Activated CD4-positive, alpha-beta T cell treated with anti-CD3 and anti-CD28 coated beads, Interleukin-2, amount 10 ng/mL, durations not matched to agents 24 days and 14 days (primary cell): ENCODE results near the gene CACNA1C. TPM values are rescaled to one million over a fixed set of nuclear protein-coding genes. Genes with fewer than 3 reads are reported as not detected.

Experiments used
- DNase-seq: peaks from one replicate; pipeline ENCODE4 v3.0.0; 2022
- H3K27ac Mint-ChIP-seq: one replicate; pipeline ENCODE4 v1.8.0; 2022; ENCODE audit warnings: mild to moderate bottlenecking, mixed read lengths
- H3K27me3 Mint-ChIP-seq: one replicate; pipeline ENCODE4 v1.8.0; 2022; ENCODE audit warnings: mixed read lengths
- H3K36me3 Mint-ChIP-seq: one replicate; pipeline ENCODE4 v1.8.0; 2022; ENCODE audit warnings: low read depth, mild to moderate bottlenecking, mixed read lengths
- H3K4me1 Mint-ChIP-seq: one replicate; pipeline ENCODE4 v1.8.0; 2021; ENCODE audit warnings: mixed read lengths
- H3K4me3 Mint-ChIP-seq: one replicate; pipeline ENCODE4 v1.8.0; 2022; ENCODE audit warnings: mild to moderate bottlenecking, moderate library complexity, mixed read lengths
- H3K9me3 Mint-ChIP-seq: one replicate; pipeline ENCODE4 v1.8.0; 2021; ENCODE audit warnings: mixed read lengths
- intact Hi-C: fragments of 100-400 bp; cut with micrococcal nuclease; formaldehyde crosslinking; loops from one replicate; pipeline ENCODE4 v1.15.1; 2023
- total RNA-seq: library from RNA; stranded (reverse); gene quantifications from 2 replicates; pipeline ENCODE4 v1.2.3, GENCODE V29; 2022

The CACNA1C gene
- total RNA-seq, 1 donor from 2014 or later, result 0.07 TPM

DNA sequence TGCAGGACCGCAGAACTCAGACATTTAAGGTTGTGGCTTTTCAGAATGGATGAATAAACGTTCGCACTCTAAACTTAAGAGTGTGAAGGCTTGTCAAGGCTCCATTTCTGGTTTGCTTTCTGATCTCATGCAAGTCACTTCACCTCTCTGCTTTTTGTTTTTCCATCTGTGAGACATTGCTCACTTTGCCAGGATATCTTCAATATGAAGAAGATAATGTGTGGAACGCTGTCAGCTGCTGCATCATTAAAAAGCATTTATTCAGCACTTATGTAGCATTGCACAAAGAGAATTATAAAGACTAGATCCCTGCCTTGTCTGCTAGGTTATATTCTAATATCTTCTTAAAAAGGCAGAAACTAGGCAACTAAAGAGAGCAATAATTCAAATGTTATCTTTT lies 172.2 kb downstream of the CACNA1C start:
- Mint-ChIP-seq H3K9me3 (no peaks in the 10 kb centered on the region), H3K27me3 (peaks cover 29% of the 10 kb centered on the region), H3K4me1 (no peaks in the 10 kb centered on the region), H3K27ac (no peak overlapping the region), H3K36me3 (no peaks in the 10 kb centered on the region), H3K4me3 (no peak overlapping the region)
- DNase-seq, result no peak
- intact Hi-C loops, result no loop called here

GRCh38 chr12:2225696-2226095 lies 172.9 kb downstream of the CACNA1C start:
- no peaks in the 10 kb centered on the region for H3K4me1 Mint-ChIP-seq
- DNase-seq, result no peak
- intact Hi-C loops, result no loop called here
- H3K4me3 Mint-ChIP-seq, result no peak overlapping the region
- H3K27me3 Mint-ChIP-seq, result peaks cover 27% of the 10 kb centered on the region
- H3K27ac Mint-ChIP-seq, result no peak overlapping the region
- no peaks in the 10 kb centered on the region for H3K36me3 Mint-ChIP-seq
- H3K9me3 Mint-ChIP-seq, result no peaks in the 10 kb centered on the region

DNA sequence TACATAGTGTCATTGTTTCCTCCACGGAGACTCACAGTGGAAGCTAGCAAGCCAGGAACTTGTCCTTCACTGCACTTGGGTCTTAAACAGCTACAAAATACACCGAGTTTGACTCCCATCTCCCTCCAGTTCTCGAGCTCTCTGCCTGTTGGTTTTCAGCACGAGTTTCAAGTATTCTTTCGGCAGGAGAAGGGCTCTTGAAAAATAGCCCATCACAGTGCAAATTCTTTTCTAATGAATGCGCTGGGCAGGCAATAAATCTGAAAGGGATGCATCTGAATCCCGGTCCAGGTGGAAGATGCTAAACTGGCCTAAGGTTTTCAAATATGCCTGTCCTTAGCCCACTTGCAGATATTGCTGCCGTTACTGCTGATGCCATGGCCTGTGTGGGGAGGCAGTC lies 173.9 kb downstream of the CACNA1C start:
- Mint-ChIP-seq H3K27me3 (peaks cover 24% of the 10 kb centered on the region), H3K4me1 (no peaks in the 10 kb centered on the region), H3K9me3 (no peaks in the 10 kb centered on the region), H3K4me3 (no peak overlapping the region), H3K36me3 (no peaks in the 10 kb centered on the region), H3K27ac (no peak overlapping the region)
- no peak for DNase-seq
- intact Hi-C loops, result no loop called here

DNA sequence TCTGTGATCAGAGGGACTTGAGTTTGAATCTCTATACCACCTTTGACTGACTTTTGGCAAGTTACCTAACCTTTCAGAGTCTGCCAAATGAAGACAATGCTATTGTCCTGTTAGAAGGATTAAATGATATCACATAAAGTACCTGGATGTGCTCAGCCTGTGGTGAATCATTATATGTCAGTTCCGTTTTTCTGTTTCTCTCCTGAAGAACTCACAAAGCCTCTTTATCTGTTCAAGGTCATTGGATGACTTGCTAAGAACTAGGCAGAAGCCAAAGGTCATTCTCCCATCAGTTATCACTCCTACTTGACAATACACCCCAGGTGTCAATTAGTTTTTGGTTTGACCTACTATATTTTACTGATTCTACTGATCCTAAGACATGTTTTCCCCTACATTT lies 174.6 kb downstream of the CACNA1C start:
- no peak overlapping the region for H3K27ac Mint-ChIP-seq
- no peaks in the 10 kb centered on the region for H3K9me3 Mint-ChIP-seq
- H3K36me3 Mint-ChIP-seq, result no peaks in the 10 kb centered on the region
- no peaks in the 10 kb centered on the region for H3K4me1 Mint-ChIP-seq
- intact Hi-C loops, result no loop called here
- no peak for DNase-seq
- H3K4me3 Mint-ChIP-seq, result no peak overlapping the region
- H3K27me3 Mint-ChIP-seq, result peaks cover 24% of the 10 kb centered on the region

GRCh38 chr12:2228535-2228934 lies 175.7 kb downstream of the CACNA1C start:
- peaks cover 27% of the 10 kb centered on the region for H3K27me3 Mint-ChIP-seq
- DNase-seq, result no peak
- H3K36me3 Mint-ChIP-seq, result no peaks in the 10 kb centered on the region
- intact Hi-C loops, result no loop called here
- H3K9me3 Mint-ChIP-seq, result no peaks in the 10 kb centered on the region
- H3K4me3 Mint-ChIP-seq, result no peak overlapping the region
- H3K4me1 Mint-ChIP-seq, result no peaks in the 10 kb centered on the region
- H3K27ac Mint-ChIP-seq, result no peak overlapping the region

DNA sequence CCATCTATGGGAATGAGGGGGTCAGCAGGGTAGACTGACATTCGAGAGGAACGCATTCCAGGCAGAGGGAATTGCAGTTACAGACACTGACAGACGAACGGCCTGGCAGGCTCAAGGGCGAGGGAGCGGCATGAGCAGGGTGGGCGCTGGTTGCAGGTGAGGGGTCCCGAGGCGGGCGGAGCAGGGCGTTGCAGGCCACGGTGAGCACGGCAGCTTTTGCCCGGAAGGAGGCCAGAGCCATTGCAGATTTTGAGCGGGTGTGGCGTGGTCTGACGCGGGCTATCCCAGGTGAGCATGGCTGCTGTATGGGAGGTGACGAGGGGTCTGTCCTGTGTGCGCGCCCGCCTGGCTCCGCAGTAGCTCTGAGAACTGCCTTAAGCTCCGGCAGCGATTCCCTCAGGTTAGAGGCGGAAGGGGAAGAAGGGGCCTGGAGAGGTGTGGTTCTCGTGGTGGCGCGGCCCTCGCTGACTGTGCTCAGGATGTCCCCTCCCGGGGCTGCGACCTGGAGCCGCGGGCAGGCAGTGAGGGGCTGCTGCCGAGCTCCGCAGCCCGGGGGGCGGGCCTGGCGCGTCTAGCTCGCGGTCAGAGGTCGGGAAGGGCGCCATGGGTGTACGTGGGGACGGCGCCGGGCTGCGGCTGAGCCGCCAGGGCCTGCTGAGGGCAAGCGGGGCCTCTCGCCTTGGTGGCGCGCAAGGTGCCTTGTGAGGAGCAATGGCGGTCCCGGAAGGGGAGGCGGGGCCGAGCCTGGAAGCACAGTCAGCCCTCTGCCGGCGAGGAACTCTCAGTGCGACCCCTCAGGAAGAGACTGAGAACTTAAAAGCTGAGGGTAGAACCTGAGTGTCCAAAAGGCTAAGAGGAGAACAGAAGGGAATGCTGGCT lies 177.1 kb downstream of the CACNA1C start:
- H3K4me1 Mint-ChIP-seq, result no peaks in the 10 kb centered on the region
- no peak for DNase-seq
- H3K27me3 Mint-ChIP-seq, result peaks cover 24% of the 10 kb centered on the region
- no peak overlapping the region for H3K27ac Mint-ChIP-seq
- intact Hi-C loops, result no loop called here
- no peak overlapping the region for H3K4me3 Mint-ChIP-seq
- H3K9me3 Mint-ChIP-seq, result no peaks in the 10 kb centered on the region
- no peaks in the 10 kb centered on the region for H3K36me3 Mint-ChIP-seq

DNA sequence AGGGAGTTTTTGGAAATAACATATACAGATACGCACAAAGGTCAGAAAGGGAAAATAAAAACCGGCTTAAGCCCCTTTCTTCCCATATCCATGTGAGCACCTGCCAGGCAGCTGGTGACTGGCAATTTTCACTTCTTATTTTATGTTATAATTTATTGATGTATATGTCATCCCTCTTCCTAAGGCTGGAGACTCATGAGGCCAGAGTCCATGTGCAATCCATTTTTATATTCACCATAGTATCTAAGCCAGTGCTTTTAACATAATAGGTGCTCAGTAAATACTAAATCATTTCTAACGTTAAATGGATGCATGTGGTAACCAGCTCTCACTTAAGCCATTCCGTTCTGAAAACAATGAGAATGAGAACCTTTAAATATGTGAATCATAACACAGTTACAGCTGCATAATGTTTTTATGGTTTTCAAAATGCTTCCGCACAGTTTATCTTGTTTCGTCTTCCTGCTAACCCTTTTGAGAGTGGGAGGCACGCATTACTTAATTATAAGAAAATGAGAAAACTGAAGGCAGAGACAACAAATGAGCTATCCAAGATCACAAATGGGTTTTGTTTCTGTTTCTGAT lies 178.3 kb downstream of the CACNA1C start:
- Mint-ChIP-seq H3K4me1 (no peaks in the 10 kb centered on the region), H3K27ac (no peak overlapping the region), H3K27me3 (peaks cover 20% of the 10 kb centered on the region), H3K9me3 (no peaks in the 10 kb centered on the region), H3K4me3 (no peak overlapping the region), H3K36me3 (no peaks in the 10 kb centered on the region)
- no peak for DNase-seq
- intact Hi-C loops, result no loop called here

DNA sequence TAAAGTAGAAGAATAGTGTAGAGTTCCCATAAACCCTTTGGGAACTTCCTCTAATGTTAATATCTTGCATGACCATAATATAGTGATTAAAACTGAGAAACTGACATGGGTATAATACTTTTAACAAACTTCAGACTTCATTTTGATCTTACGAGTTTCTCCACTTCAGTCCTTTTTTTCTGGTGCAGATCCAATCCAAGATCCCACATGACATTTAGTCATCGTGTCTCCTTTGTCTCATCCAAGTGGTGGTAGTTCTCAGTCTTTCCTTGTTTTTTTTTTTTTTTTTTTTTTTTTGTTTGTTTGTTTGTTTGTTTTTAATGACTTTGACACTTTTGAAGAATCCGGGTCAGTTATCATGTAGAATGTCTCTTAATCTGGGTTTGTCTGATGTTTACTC lies 179.2 kb downstream of the CACNA1C start:
- no peaks in the 10 kb centered on the region for H3K36me3 Mint-ChIP-seq
- no peak overlapping the region for H3K27ac Mint-ChIP-seq
- no peak for DNase-seq
- no peaks in the 10 kb centered on the region for H3K4me1 Mint-ChIP-seq
- peaks cover 19% of the 10 kb centered on the region for H3K27me3 Mint-ChIP-seq
- intact Hi-C loops, result no loop called here
- H3K9me3 Mint-ChIP-seq, result no peaks in the 10 kb centered on the region
- no peak overlapping the region for H3K4me3 Mint-ChIP-seq

GRCh38 chr12:2233034-2233433 lies 180.2 kb downstream of the CACNA1C start:
- no peak overlapping the region for H3K27ac Mint-ChIP-seq
- H3K27me3 Mint-ChIP-seq, result peaks cover 11% of the 10 kb centered on the region
- intact Hi-C loops, result no loop called here
- no peak for DNase-seq
- H3K4me1 Mint-ChIP-seq, result no peaks in the 10 kb centered on the region
- H3K9me3 Mint-ChIP-seq, result no peaks in the 10 kb centered on the region
- H3K36me3 Mint-ChIP-seq, result no peaks in the 10 kb centered on the region
- H3K4me3 Mint-ChIP-seq, result no peak overlapping the region

GRCh38 chr12:2234091-2234490 lies 181.3 kb downstream of the CACNA1C start:
- no peak for DNase-seq
- H3K36me3 Mint-ChIP-seq, result no peaks in the 10 kb centered on the region
- no peaks in the 10 kb centered on the region for H3K9me3 Mint-ChIP-seq
- peaks cover 7% of the 10 kb centered on the region for H3K27me3 Mint-ChIP-seq
- no peak overlapping the region for H3K27ac Mint-ChIP-seq
- H3K4me3 Mint-ChIP-seq, result no peak overlapping the region
- intact Hi-C loops, result no loop called here
- no peaks in the 10 kb centered on the region for H3K4me1 Mint-ChIP-seq

GRCh38 chr12:2234646-2235350 lies 182.0 kb downstream of the CACNA1C start:
- Mint-ChIP-seq H3K4me3 (no peak overlapping the region), H3K27ac (no peak overlapping the region), H3K27me3 (peaks cover 3% of the 10 kb centered on the region), H3K36me3 (no peaks in the 10 kb centered on the region), H3K9me3 (no peaks in the 10 kb centered on the region), H3K4me1 (no peaks in the 10 kb centered on the region)
- no peak for DNase-seq
- intact Hi-C loops, result no loop called here

DNA sequence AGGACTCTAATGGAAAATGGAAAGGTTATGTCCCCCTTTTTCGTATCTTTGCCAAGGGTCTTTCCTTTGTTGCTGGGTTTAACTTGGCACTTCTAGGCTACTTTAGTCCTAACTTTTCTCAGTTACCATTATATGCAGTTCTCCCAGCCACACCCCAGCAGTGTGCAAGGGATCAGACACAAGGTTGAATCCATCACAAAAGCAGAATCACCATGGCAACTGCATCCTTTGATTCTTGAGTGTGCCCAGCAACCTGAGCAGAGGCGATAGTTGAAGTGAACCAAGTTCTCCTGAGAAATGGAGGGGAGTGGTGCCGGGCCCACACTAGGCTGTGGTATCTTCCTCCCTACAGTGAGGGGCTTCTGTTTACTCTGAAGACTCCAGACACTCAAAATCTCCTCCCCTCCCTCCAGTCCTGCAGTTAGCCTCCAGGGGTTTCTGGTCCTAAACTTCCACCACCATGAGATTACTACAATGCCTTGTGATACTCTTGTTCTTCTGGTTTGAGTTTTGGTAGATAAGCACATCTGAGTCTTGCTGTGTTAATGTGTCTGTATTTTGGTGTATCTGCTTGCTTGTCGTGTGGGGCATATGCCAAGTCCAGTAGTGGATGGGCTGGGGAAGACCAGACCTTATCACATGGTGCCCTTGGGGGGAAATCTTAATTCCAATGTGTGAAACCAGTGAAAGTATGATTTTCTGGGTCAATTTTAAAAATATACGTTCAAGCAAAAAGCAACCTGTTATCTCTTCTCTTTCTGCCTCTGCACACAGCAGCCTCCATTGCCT lies 183.9 kb downstream of the CACNA1C start:
- H3K36me3 Mint-ChIP-seq, result no peaks in the 10 kb centered on the region
- intact Hi-C loops, result no loop called here
- H3K4me3 Mint-ChIP-seq, result no peak overlapping the region
- H3K9me3 Mint-ChIP-seq, result no peaks in the 10 kb centered on the region
- no peak overlapping the region for H3K27ac Mint-ChIP-seq
- no peak for DNase-seq
- no peaks in the 10 kb centered on the region for H3K4me1 Mint-ChIP-seq
- peaks cover 3% of the 10 kb centered on the region for H3K27me3 Mint-ChIP-seq

GRCh38 chr12:2238111-2238510 lies 185.3 kb downstream of the CACNA1C start:
- no peaks in the 10 kb centered on the region for H3K36me3 Mint-ChIP-seq
- no peak for DNase-seq
- H3K4me1 Mint-ChIP-seq, result no peaks in the 10 kb centered on the region
- no peaks in the 10 kb centered on the region for H3K27me3 Mint-ChIP-seq
- no peak overlapping the region for H3K4me3 Mint-ChIP-seq
- no peak overlapping the region for H3K27ac Mint-ChIP-seq
- intact Hi-C loops, result no loop called here
- no peaks in the 10 kb centered on the region for H3K9me3 Mint-ChIP-seq
